Skin epidermis (tissue), 12 donors: ENCODE measurements around the gene RDX.

ENCODE experiments used
- H3K27ac ChIP-seq, 21 experiments: fragments of 200-600 bp; sonication (generic) in 11 of 21; one replicate each; pipeline ENCODE4 v1.5.0; 2020; ENCODE audit warnings: mild to moderate bottlenecking in 3 of 21, inconsistent platforms in 2 of 21, moderate library complexity in 2 of 21
- H3K4me3 ChIP-seq, 7 experiments: fragments of 200-600 bp; sonication (generic) in 2 of 7; one replicate each; pipeline ENCODE4 v1.5.0; 2020; ENCODE audit warnings: inconsistent platforms in 2 of 7, mild to moderate bottlenecking in 2 of 7, moderate library complexity in 1 of 7

Gene RDX

DNA sequence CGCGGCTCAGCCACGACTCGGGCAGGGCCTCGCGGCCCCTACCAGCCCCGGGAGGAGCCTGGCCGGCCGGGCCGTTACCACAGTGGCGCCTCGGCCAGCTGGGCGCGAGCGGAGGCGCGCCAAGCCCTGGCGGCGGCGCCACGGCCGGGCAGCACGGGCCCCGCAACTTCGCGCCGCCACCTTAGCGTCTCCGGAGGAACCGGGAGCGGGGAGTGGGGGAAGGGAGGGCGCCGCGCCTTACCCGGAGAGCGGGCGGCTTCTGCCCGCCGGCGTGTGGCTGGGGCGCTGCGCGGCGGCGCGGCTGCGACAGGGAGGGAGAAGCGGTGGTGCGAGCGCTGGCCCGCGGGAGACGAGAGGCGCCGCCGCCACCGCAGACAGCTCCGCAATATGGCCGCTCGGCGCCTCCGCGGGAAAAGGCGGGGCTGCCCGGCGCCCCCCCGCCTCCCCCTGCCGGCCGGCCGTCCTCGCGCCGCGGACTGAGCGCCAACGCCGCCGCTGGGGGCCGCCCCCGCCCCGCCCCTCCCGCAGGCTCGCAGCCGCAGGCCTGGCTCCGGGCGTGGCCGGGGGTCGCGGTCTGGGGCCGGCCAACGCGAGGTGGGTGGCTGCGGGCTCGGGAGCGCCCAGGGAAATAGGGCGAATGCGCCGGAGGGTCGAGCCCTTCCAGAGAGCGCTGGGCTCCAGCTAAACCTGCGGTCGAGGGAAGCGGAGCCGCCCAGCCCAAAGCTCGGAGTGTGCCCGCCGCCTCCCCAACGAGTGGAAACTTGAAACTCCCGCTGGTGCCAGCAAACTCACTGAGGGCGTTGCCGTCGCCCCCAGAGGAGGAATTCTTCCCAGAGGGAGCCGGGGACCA is at the start of gene RDX:
TSS of gene RDX (minus strand) at position 389 of the 850 bp plus-strand sequence. CDS start 16,922 bp downstream, outside the sequence.
- Histone ChIP-seq H3K27ac (peak within 1 kb of the TSS; percentile 84 to 99 (median 94)), H3K4me3 (peak within 1 kb of the TSS; percentile 71 to 98 (median 87))

DNA sequence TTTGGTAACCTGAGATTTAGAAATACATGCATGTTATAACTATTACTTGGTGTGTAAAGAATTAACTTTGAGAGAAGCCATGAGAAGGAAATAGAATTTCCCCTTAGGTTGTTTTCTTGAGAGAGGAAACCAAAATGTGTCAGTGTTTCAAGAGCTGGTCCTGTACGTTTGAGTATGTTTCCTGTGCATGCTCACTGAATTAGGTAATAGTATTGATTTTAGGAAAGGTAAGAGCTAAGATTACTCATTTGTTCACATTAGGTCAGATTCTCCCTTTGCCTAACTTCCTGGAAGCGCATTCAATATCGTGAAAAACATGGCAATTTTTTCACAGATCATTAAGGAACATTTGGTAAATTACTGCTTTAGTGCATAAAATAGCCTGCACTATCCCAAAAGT is 49.3 kb upstream of the RDX start:
- H3K27ac ChIP-seq = peak overlapping the region in 1 of 21 experiments; percentile 24
- no peak overlapping the region for H3K4me3 ChIP-seq

DNA sequence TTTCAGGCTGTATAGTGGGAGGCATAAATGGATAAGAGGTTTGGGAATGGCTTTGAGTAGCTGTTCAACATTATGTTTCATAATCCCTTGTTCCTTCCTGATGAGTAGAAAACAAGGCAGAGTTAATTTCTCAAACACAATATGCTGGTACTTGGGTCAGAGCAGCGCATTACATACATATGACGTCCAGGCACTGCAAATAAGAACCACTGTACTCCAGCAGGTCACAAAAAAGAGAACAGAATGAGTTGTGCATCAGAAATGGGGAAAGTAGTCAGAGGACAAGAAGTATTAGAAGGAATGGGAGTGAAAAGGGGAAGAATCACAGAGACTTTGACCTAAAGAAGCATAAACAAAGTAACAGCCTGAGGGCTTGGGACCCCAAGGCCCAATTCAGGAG is 44.0 kb upstream of the RDX start:
- Histone ChIP-seq H3K4me3 (no peak overlapping the region), H3K27ac (no peak overlapping the region)

DNA sequence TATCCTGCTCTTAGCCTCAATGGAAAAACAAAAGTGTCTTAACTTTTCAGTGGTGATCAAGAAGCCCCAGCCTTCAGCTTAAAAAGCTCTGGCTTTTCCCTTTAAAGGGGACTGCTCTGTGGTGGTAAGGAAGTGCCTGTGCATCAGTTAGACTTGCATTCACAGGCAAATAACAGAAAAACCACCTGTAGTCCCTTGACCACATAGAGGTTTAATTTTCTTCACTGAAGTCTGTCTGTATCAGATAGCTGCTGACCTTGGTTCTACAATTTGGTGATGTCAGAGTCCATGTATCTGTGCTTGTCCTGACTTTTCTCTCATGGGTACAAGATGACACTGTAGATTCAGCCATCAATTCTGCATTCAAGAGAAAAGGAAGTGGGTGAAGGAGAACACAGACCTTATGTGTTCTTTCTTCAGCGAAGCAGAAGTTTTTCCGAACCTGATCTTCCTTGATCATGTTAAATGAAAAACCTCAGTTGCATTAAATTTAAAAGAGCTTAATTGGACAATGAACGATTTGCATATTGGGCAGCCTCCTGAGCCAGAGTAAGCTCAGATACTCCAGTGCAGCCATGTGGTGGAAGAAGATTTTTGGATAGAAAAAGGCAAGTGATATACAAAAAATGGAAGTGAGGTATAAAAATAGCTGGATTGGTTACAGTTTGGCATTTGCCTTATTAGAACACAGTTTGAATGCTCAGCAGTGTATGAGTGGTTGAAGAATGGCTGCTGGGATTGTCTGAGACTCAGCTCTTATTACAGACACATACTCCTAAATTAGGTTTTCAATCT is 43.2 kb upstream of the RDX start:
- Histone ChIP-seq H3K27ac (no peak overlapping the region), H3K4me3 (no peak overlapping the region)

DNA sequence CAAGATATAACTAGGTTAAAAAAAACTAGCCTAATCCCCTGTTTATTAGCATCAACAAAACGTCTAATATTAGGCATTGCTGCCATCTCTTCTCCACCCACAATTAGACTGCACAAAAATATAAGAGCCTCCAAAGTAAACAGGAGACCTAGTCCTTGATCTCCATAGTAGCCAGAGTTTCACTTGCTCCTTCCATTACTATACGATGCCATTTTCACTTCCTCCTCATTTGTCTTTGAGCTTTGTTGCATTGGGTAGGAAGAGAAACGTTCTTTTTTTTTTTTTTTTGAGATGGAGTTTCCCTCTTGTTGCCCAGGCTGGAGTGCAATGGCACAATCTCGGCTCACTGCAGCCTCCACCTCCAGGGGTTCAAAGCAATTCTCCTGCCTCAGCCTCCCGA is 42.3 kb upstream of the RDX start:
- no peak overlapping the region for H3K27ac ChIP-seq
- no peak overlapping the region for H3K4me3 ChIP-seq

DNA sequence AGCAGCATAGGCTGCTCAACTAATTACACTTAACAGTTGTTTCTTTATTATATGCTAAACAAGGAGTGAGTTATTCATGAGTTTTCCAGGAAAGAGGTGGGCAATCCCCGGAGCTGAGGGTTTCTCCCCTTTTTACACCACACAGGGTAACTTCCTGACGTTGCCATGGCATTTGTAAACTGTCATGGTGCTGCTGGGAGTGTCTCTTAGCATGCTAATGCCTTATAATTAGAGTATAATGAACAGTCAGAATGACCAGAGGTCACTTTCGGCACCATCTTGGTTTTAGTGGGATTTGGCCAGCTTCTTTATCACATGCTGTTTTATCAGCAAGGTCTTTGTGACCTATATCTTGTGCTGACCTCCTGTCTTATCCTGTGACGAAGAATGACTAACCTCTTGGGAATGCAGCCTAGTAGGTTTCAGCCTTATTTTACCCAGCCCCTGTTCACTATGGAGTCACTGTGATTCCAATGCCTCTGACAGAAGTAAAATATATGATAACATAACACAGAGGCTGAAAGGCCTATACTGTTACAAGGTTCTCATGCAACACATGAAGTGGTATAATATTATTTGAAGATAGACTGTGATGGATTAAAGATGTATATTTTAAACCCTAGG is 41.3 kb upstream of the RDX start:
- no peak overlapping the region for H3K4me3 ChIP-seq
- no peak overlapping the region for H3K27ac ChIP-seq

DNA sequence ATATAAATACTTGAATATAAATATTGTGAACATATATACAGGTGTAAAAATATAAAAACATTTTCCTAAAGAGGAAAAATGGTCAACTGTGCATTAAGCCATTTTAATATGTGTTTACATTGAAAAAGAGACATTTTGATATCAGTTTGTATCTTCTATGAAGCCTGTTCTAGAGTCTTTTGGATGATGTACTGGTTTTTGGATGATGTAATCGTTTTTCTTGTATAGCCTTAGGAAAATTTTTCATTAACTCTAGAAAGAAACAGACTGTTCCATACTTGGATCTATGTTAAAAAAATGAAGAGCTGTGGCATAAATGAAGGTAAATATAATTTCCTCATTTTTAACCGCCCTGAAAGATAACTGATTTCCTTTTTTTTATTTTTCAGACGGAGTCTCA is 39.6 kb upstream of the RDX start:
- no peak overlapping the region for H3K4me3 ChIP-seq
- no peak overlapping the region for H3K27ac ChIP-seq

DNA sequence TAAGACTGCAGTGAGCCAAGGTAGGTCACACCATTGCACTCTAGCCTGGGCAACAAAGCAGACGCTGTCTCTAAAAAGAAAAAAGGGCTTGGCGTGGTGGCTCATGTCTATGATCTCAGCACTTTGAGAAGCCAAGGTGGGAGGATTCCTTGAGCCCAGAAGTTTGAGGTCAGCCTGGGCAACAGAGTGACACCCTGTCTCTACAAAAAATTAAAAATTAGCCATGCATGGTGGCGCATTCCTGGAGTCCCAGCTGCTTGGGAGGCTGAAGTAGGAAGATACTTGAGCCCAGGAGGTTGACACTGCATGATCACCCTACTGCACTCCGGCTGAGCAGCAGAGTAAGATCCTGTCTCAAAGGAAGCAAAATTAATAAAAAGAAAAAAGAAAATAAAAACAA is 38.9 kb upstream of the RDX start:
- H3K4me3 ChIP-seq = no peak overlapping the region
- no peak overlapping the region for H3K27ac ChIP-seq

DNA sequence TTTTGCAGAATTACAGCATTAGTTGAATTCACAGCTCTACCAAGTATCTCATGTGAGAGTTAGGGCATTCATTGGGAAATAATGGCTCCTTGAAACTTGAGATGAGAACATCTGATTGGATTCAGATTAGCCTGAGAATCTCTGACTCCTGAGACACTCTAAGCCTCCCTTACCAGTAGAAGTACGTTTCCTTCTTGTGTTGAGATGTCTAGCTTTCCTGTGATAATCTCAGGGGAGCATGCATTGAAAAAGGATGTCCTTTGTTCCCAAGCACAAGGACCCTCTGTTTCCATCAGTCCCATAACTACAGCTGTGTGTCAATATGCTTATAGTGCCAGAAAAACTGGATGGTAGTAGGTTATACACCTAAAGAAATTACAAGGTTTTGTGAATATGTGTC is 35.2 kb upstream of the RDX start:
- H3K4me3 ChIP-seq = no peak overlapping the region
- no peak overlapping the region for H3K27ac ChIP-seq

DNA sequence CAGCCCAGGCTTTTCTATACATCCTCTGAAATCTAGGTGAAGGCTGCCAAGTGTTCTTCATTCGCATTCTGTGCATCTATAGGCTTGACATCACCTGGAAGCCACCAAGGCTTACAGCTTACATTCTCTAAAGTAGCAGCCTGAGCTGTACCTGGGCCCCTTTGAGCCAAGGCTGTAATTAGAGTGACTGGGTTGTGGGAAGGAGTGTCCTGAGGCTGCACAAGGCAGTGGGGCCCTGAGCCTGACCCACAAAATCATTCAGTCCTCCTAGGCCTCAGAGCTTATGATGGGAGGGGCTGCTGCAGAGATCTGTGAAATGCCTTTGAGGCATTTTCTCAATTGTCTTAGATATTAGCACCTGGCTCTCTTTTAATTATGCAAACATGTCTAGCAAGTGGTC is 33.0 kb upstream of the RDX start:
- no peak overlapping the region for H3K27ac ChIP-seq
- H3K4me3 ChIP-seq = no peak overlapping the region

DNA sequence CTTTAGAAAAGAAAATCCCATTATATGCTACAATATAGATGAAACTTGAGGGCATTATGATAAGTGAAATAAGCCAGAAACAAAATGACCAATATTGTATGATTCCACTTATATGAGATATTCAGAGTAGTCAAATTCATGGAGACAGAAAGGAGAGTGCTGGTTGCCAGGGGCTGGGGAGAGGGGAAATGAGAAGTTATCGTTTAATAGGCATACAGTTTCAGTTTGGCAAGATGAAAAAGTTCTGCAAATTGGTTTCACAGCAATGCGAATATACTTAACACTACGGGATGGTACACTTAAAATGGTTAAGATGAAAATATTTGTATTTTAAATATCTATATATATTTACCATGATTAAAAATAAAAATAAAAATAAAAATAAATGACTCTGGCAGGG is 31.1 kb upstream of the RDX start:
- H3K27ac ChIP-seq = no peak overlapping the region
- no peak overlapping the region for H3K4me3 ChIP-seq

DNA sequence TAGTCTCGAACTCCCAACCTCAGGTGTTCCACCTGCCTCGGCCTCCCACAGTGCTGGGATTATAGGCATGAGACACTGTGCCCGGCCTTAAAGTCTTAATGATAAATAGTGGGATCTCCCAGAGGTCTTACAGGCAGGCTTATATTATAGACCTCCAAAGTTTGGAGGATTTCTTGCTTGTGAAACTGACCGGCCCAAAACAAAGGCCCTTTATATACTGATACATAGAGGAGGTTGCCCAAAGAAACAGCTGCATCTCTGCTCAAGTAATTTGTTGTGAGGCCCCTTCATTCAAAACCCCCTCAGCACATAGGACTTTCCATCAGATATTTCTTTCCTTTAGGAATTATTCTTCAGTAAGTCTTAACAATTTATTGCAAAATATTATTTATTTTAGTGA is 27.4 kb upstream of the RDX start:
- H3K27ac ChIP-seq = no peak overlapping the region
- no peak overlapping the region for H3K4me3 ChIP-seq

DNA sequence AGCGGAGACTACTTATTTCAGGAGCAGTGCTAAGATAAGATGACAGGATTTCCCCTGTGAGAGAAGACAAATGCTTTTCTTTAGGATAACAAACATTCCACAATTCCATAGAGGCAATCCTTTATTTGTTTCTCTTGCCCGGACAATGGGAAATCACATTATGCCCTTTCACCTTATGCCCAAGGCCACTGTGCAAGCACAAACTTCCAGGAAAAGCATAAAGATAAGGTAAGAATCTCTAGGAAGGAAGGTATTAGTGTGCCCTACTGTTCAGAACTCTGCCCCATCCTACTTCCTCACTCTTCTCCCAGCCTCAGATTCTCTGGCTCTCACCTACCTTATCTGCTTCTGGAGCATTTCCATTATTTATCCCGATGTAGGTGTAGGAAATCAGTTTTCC is 23.1 kb upstream of the RDX start:
- H3K27ac ChIP-seq = no peak overlapping the region

DNA sequence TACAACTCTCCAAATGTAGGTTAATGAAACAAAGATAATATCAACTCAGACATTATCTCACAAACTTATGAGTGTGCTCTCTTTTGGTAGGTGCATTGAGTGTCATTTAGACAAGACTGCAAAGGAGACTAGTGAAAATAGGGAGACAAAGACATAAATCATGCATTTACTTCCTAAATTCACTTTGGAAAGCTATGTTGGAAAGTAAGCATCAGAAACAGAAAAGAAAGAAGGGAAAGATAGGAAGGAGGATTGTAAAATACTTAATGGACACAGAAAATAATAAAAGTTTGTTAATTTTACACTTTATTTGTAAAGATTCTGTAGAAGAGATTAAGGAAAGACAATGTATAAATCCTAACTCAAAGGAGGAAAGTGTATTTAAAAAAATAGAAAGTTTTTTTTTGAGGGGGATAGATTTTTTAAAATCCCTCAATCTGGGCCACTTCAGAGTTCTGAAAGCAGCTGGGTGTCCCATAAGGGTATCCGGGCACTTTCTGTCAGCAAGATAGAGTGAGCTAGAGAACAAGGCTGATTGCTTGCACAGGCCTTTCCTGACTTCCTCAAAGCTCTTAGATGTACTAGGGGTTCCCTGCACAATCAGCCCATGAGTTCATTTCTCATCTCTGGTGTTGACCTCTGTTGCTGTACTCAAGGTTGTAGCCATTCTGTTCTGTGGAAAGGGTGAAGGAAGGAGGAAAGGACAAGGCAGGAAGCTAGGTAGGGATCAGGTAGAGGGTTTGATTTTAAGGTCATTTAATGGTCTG is 22.4 kb upstream of the RDX start:
- H3K4me3 ChIP-seq = no peak overlapping the region
- H3K27ac ChIP-seq = no peak overlapping the region

More for the DNA sequence above, 23.1 kb upstream of the RDX start:
- no peak overlapping the region for H3K4me3 ChIP-seq

DNA sequence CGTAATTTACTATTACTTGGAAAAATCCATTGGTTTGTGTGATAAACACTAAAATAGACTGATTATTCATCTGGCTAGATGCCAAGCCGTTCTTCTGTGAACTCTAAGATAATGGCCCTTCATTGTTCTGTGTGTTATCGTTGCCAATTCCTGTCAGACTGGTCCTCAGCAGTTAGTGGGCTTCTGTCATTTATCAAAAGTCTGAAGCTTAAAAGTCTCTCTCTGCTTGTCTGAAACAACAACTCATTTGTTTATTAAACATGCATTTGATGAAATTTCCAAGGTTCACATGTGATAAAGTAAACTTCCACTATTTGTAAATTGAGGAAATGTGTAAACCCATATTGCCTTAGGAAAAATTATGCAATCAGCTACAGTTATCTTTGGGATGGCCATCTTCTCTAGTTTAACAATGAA is 21.1 kb upstream of the RDX start:
- H3K27ac ChIP-seq = no peak overlapping the region

DNA sequence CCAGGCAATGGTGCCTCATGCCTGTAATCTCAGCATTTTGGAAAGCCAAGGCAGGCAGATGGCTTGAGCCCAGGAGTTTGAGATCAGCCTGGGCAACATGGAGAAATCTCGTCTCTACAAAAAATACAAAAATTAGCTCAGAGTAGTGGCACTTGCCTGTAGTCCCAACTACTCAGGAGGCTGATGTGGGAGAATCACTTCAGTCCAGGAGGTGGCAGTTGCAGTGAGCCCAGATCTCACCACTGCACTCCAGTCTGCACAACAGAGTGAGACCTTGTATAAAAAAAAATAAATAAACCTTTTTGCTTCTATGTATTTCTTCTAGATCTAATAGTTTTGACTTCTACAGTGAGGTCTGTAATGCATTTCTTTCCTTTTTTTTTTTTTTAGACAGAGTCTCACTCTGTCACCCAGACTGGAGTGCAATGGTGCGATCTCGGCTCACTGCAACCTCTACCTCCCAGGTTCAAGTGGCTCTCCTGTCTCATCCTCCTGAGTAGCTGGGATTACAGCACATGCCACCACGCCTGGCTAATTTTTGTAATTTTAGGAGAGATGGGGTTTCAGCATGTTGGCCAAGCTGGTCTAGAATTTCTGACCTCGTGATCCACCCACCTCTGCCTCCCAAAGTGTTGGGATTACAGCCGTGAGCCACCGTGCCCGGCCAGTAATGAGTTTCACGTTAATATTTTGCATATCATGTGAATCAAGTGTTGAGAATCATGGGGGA is 18.1 kb upstream of the RDX start:
- H3K4me3 ChIP-seq = no peak overlapping the region
- H3K27ac ChIP-seq = no peak overlapping the region

More for the DNA sequence above, 21.1 kb upstream of the RDX start:
- no peak overlapping the region for H3K4me3 ChIP-seq

DNA sequence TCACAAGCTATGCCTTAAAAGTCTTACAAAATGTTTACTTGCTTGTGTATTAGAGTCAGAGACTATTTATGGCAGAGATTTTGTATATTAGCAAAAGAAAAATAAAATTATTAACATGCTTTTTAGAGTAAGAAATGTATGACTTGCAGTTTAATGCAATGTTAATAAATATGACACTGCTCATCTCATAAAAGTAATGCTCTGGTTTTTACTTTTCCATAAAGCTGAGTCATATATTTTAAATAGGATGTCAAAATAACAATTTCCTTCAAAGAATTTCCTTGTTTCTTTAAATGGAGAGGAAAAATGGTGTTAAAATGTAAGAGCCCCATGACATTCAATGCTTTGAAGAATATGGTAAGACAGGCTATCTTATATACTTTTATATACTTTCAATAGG is 16.3 kb upstream of the RDX start:
- Histone ChIP-seq H3K27ac (no peak overlapping the region), H3K4me3 (no peak overlapping the region)

DNA sequence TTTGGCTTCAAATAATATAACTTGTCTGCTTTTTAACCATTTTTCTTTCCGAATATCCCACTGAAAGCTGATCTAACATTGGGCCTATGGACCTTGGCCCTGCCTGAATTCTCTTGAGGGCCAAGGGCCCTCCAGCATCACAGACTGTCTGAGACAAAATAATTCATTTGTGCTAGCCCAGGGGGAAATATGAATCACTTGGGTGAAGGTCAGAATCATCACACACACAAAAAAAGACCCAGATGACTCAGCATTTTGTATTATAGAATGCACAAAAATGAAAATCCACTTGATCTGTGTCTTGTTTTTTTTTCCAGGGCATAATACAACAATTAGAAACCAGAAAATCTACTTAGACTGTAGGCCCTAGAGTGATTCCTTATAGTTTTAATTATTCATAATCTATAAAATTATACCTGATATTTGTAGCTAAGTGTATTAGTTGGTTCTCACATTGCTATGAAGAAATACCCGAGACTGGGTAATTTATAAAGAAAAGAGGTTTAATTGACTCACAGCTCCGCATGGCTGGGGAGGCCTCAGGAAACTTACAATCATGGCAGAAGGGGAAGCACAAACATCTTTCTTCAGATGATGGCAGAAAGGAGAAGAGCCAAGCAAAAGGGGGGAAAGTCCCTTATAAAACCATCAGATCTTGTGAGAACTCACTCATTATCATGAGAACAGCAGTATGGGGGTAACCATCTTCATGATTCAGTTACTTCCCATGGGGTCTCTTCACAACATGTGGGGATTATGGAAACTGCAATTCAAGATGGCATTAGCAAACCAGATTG is 15.6 kb upstream of the RDX start:
- no peak overlapping the region for H3K4me3 ChIP-seq
- no peak overlapping the region for H3K27ac ChIP-seq
